Astrocyte (in vitro differentiated cells and primary cell): Measurements from ENCODE around the gene ZNF701. TPM values are rescaled to one million over a fixed set of nuclear protein-coding genes. Genes with fewer than 3 reads are reported as not detected.
A peak's percentile ranks its signal among the peaks of the same experiment; 100 is the strongest.
"Not testable (repeated sequence)": the region's sequence is repeated elsewhere in the genome, so short reads cannot be mapped to it uniquely, and the experiment has no call there.

ENCODE experiments used
- DNase-seq: peaks from one replicate; pipeline ENCODE4 v3.0.0-alpha.2; 2010; ENCODE audit warnings: low read depth
- FAIRE-seq: peaks from 2 replicates; lab custom pipeline; 2011; peaks lifted over from hg19 to GRCh38; lab: Jason Lieb, UNC
- H2AFZ ChIP-seq: 2 replicates; pipeline ENCODE4 v1.6.0; 2012; ENCODE audit warnings: low read depth, low read length, inconsistent platforms
- H3K27ac ChIP-seq: 2 replicates; pipeline ENCODE4 v1.5.1; 2011; ENCODE audit warnings: low read depth, low read length, inconsistent platforms
- H3K27me3 ChIP-seq: 2 replicates; pipeline ENCODE4 v1.6.0; 2011; ENCODE audit warnings: low read length, inconsistent platforms; ENCODE audit not compliant: insufficient read depth
- H3K36me3 ChIP-seq: 2 replicates; pipeline ENCODE4 v1.5.1; 2011; ENCODE audit warnings: low read length, inconsistent platforms; ENCODE audit not compliant: insufficient read depth
- H3K4me1 ChIP-seq: 2 replicates; pipeline ENCODE4 v1.5.1; 2011; ENCODE audit warnings: low read length, inconsistent platforms; ENCODE audit not compliant: insufficient read depth
- H3K4me2 ChIP-seq: 2 replicates; pipeline ENCODE4 v1.6.0; 2012; ENCODE audit warnings: low read length, inconsistent platforms
- H3K4me3 ChIP-seq: 2 replicates; pipeline ENCODE4 v1.5.1; 2011; ENCODE audit warnings: low read depth, mild to moderate bottlenecking, low read length, inconsistent platforms; ENCODE audit not compliant: insufficient read depth
- H3K79me2 ChIP-seq: 2 replicates; pipeline ENCODE4 v1.6.0; 2012; ENCODE audit warnings: mild to moderate bottlenecking, low read length, inconsistent platforms; ENCODE audit not compliant: insufficient read depth
- H3K9ac ChIP-seq: 2 replicates; pipeline ENCODE4 v1.6.0; 2012; ENCODE audit warnings: mild to moderate bottlenecking, low read length, inconsistent platforms
- H3K9me3 ChIP-seq: 2 replicates; pipeline ENCODE4 v1.5.1; 2012; ENCODE audit warnings: low read depth, mild to moderate bottlenecking, low read length, inconsistent platforms; ENCODE audit not compliant: insufficient read depth
- H4K20me1 ChIP-seq: 2 replicates; pipeline ENCODE4 v1.6.0; 2012; ENCODE audit warnings: low read length, inconsistent platforms; ENCODE audit not compliant: insufficient read depth
- H3K27ac Mint-ChIP-seq: one replicate; pipeline ENCODE4 v1.8.0; 2021; ENCODE audit warnings: mild to moderate bottlenecking, mixed read lengths; ENCODE audit not compliant: unreplicated experiment
- H3K27me3 Mint-ChIP-seq: one replicate; pipeline ENCODE4 v1.8.0; 2021; ENCODE audit warnings: low read depth, mixed read lengths; ENCODE audit not compliant: unreplicated experiment
- H3K36me3 Mint-ChIP-seq: one replicate; pipeline ENCODE4 v1.8.0; 2021; ENCODE audit warnings: low read depth, mixed read lengths; ENCODE audit not compliant: unreplicated experiment
- H3K4me1 Mint-ChIP-seq: one replicate; pipeline ENCODE4 v1.8.0; 2021; ENCODE audit warnings: low read depth, mixed read lengths; ENCODE audit not compliant: unreplicated experiment
- H3K4me3 Mint-ChIP-seq: one replicate; pipeline ENCODE4 v1.8.0; 2021; ENCODE audit warnings: mild to moderate bottlenecking, moderate library complexity, mixed read lengths; ENCODE audit not compliant: unreplicated experiment
- H3K9me3 Mint-ChIP-seq: one replicate; pipeline ENCODE4 v1.8.0; 2021; ENCODE audit warnings: mild to moderate bottlenecking, mixed read lengths; ENCODE audit not compliant: unreplicated experiment
- CTCF ChIP-seq: IDR thresholded peaks from 2 replicates; pipeline ENCODE4 v1.5.1; 2011; ENCODE audit warnings: low read depth, mild to moderate bottlenecking, inconsistent platforms, low read length, moderate library complexity; ENCODE audit not compliant: insufficient read depth
- EZH2 ChIP-seq: IDR thresholded peaks from 2 replicates; pipeline ENCODE4 v1.6.1; 2012; ENCODE audit warnings: mild to moderate bottlenecking, low read length, inconsistent platforms; ENCODE audit not compliant: insufficient read depth
- total RNA-seq: library from RNA; stranded (reverse); gene quantifications from 2 replicates; pipeline ENCODE4 v1.2.1, GENCODE V29; 2021

The ZNF701 gene
- total RNA-seq, 1 donor from 2014 or later = 15.6 TPM

GRCh38 chr19:52566121-52566520, 4.0 kb upstream of the ZNF701 start:
- Histone ChIP-seq H3K4me3 (no peak overlapping the region), H2AFZ (no peak overlapping the region), H4K20me1 (no peaks in the 10 kb centered on the region), H3K79me2 (peaks cover 3% of the 10 kb centered on the region), H3K4me1 (peaks cover 6% of the 10 kb centered on the region), H3K27ac (no peak overlapping the region), H3K9me3 (peaks cover 4% of the 10 kb centered on the region), H3K4me2 (no peak overlapping the region), H3K9ac (no peak overlapping the region), H3K27me3 (no peaks in the 10 kb centered on the region), H3K36me3 (no peaks in the 10 kb centered on the region)
- FAIRE-seq = no peak
- Mint-ChIP-seq H3K4me3 (no peak overlapping the region), H3K36me3 (peaks cover 39% of the 10 kb centered on the region), H3K9me3 (peaks cover 23% of the 10 kb centered on the region), H3K4me1 (peaks cover 5% of the 10 kb centered on the region), H3K27me3 (no peaks in the 10 kb centered on the region), H3K27ac (no peak overlapping the region)
- TF ChIP-seq EZH2 (no peak), CTCF (no peak)
- DNase-seq = no peak

GRCh38 chr19:52566588-52566987, 3.5 kb upstream of the ZNF701 start:
- H3K36me3 ChIP-seq = no peaks in the 10 kb centered on the region
- H3K9ac ChIP-seq = no peak overlapping the region
- peaks cover 6% of the 10 kb centered on the region for H3K4me1 Mint-ChIP-seq
- peaks cover 37% of the 10 kb centered on the region for H3K36me3 Mint-ChIP-seq
- H3K79me2 ChIP-seq = peaks cover 3% of the 10 kb centered on the region
- DNase-seq (peak; percentile 52), FAIRE-seq (no peak)
- TF ChIP-seq EZH2 (no peak), CTCF (no peak)
- no peaks in the 10 kb centered on the region for H3K27me3 Mint-ChIP-seq
- H2AFZ ChIP-seq = no peak overlapping the region
- H3K27me3 ChIP-seq = no peaks in the 10 kb centered on the region
- H3K4me3 ChIP-seq = no peak overlapping the region
- no peak overlapping the region for H3K27ac Mint-ChIP-seq
- H3K4me3 Mint-ChIP-seq = no peak overlapping the region
- H3K9me3 Mint-ChIP-seq = peaks cover 21% of the 10 kb centered on the region
- no peak overlapping the region for H3K27ac ChIP-seq
- peaks cover 6% of the 10 kb centered on the region for H3K4me1 ChIP-seq
- H4K20me1 ChIP-seq = no peaks in the 10 kb centered on the region
- H3K4me2 ChIP-seq = no peak overlapping the region
- H3K9me3 ChIP-seq = peaks cover 4% of the 10 kb centered on the region

GRCh38 chr19:52567921-52568320, 2.2 kb upstream of the ZNF701 start:
- no peaks in the 10 kb centered on the region for H3K36me3 ChIP-seq
- peaks cover 30% of the 10 kb centered on the region for H3K36me3 Mint-ChIP-seq
- TF ChIP-seq CTCF (no peak), EZH2 (no peak)

GRCh38 chr19:52569638-52569999, 468 bp upstream of the ZNF701 start:
- not testable (repeated sequence) for H3K9me3 ChIP-seq, H3K4me1 ChIP-seq, H3K36me3 ChIP-seq, FAIRE-seq, H3K27me3 ChIP-seq, H3K4me1 Mint-ChIP-seq, H3K27ac ChIP-seq, H3K9me3 Mint-ChIP-seq, H3K27me3 Mint-ChIP-seq, H4K20me1 ChIP-seq
- peak; percentile 43 for DNase-seq
- Histone ChIP-seq H3K4me2 (peak overlapping the region; percentile 84), H3K9ac (peak overlapping the region; percentile 94), H3K4me3 (peak overlapping the region; percentile 99), H2AFZ (peak overlapping the region; percentile 87), H3K79me2 (peaks cover 11% of the 10 kb centered on the region)
- H3K4me3 Mint-ChIP-seq = peak overlapping the region; percentile 92
- H3K36me3 Mint-ChIP-seq = peaks cover 24% of the 10 kb centered on the region
- H3K27ac Mint-ChIP-seq = peak overlapping the region; percentile 98

More at GRCh38 chr19:52567921-52568320, 2.2 kb upstream of the ZNF701 start:
- no peak for DNase-seq
- no peaks in the 10 kb centered on the region for H3K27me3 Mint-ChIP-seq
- H3K27ac Mint-ChIP-seq = no peak overlapping the region
- H3K27me3 ChIP-seq = no peaks in the 10 kb centered on the region
- peaks cover 4% of the 10 kb centered on the region for H3K9me3 ChIP-seq
- peaks cover 11% of the 10 kb centered on the region for H3K79me2 ChIP-seq
- H3K4me3 Mint-ChIP-seq = no peak overlapping the region
- H3K27ac ChIP-seq = no peak overlapping the region
- H3K4me3 ChIP-seq = no peak overlapping the region
- no peaks in the 10 kb centered on the region for H4K20me1 ChIP-seq
- no peak overlapping the region for H2AFZ ChIP-seq
- peaks cover 6% of the 10 kb centered on the region for H3K4me1 ChIP-seq
- no peak overlapping the region for H3K4me2 ChIP-seq
- H3K4me1 Mint-ChIP-seq = peaks cover 6% of the 10 kb centered on the region
- H3K9ac ChIP-seq = no peak overlapping the region
- FAIRE-seq = no peak
- H3K9me3 Mint-ChIP-seq = peaks cover 21% of the 10 kb centered on the region
